ENCODE results near the gene SMIM44.
A peak's percentile ranks its signal among the peaks of the same experiment; 100 is the strongest.

The SMIM44 gene

GRCh38 chr19:3503036-3503572, 19.9 kb upstream of the SMIM44 start (continued):
- no peak for TF ChIP-seq RARB (CRISPR knock-in tag; IDR thresholded peaks at IDR 0.05)
- no peak for TF ChIP-seq TOX (CRISPR knock-in tag; IDR thresholded peaks at IDR 0.05; ENCODE audit: borderline replicate concordance)
- TF ChIP-seq ZFP30 (CRISPR knock-in tag; IDR thresholded peaks at IDR 0.05), result no peak
- no peak for TF ChIP-seq ESRRG (CRISPR knock-in tag; IDR thresholded peaks at IDR 0.05)
- TF ChIP-seq CSRNP3 (CRISPR knock-in tag; IDR thresholded peaks at IDR 0.05), result no peak
- TF ChIP-seq TSHZ2 (CRISPR knock-in tag; IDR thresholded peaks at IDR 0.05), result no peak
- TF ChIP-seq BACH2 (CRISPR knock-in tag; IDR thresholded peaks at IDR 0.05; ENCODE audit: borderline replicate concordance), result no peak

- TF ChIP-seq RARB (CRISPR knock-in tag; IDR thresholded peaks at IDR 0.05) (no peak), ZNF70 (CRISPR knock-in tag; IDR thresholded peaks at IDR 0.05) (no peak), ESRRG (CRISPR knock-in tag; IDR thresholded peaks at IDR 0.05) (no peak), PATZ1 (CRISPR knock-in tag; IDR thresholded peaks at IDR 0.05; ENCODE audit: borderline replicate concordance) (no peak), OSR1 (CRISPR knock-in tag; IDR thresholded peaks at IDR 0.05) (no peak), BACH2 (CRISPR knock-in tag; IDR thresholded peaks at IDR 0.05; ENCODE audit: borderline replicate concordance) (no peak), ARNTL (CRISPR knock-in tag; IDR thresholded peaks at IDR 0.05; ENCODE audit: borderline replicate concordance, low read depth) (no peak), ZFP30 (CRISPR knock-in tag; IDR thresholded peaks at IDR 0.05) (no peak), TOX (CRISPR knock-in tag; IDR thresholded peaks at IDR 0.05; ENCODE audit: borderline replicate concordance) (no peak), ZFP3 (CRISPR knock-in tag; IDR thresholded peaks at IDR 0.05) (no peak), GLIS3 (CRISPR knock-in tag; IDR thresholded peaks at IDR 0.05) (no peak), TCF4 (CRISPR knock-in tag; IDR thresholded peaks at IDR 0.05; ENCODE audit: borderline replicate concordance) (no peak), PPARA (CRISPR knock-in tag; IDR thresholded peaks at IDR 0.05; ENCODE audit: borderline replicate concordance) (no peak), ZC3H10 (CRISPR knock-in tag; IDR thresholded peaks at IDR 0.05) (no peak), CSDC2 (CRISPR knock-in tag; IDR thresholded peaks at IDR 0.05) (no peak), SNAI2 (CRISPR knock-in tag; IDR thresholded peaks at IDR 0.05) (no peak), ISL1 (CRISPR knock-in tag; IDR thresholded peaks at IDR 0.05) (no peak), ZNF8 (CRISPR knock-in tag; IDR thresholded peaks at IDR 0.05) (no peak), CREB5 (CRISPR knock-in tag; IDR thresholded peaks at IDR 0.05; ENCODE audit: low read depth) (no peak), CSRNP3 (CRISPR knock-in tag; IDR thresholded peaks at IDR 0.05) (no peak)
- no peak for ATAC-seq
Observed at GRCh38 chr19:3501780-3502179, 18.5 kb upstream of the SMIM44 start.

- TF ChIP-seq BACH2 (CRISPR knock-in tag; IDR thresholded peaks at IDR 0.05; ENCODE audit: borderline replicate concordance), result no peak
- no peak for TF ChIP-seq ESRRG (CRISPR knock-in tag; IDR thresholded peaks at IDR 0.05)
- no peak for TF ChIP-seq ARNTL (CRISPR knock-in tag; IDR thresholded peaks at IDR 0.05; ENCODE audit: borderline replicate concordance, low read depth)
- no peak for TF ChIP-seq PATZ1 (CRISPR knock-in tag; IDR thresholded peaks at IDR 0.05; ENCODE audit: borderline replicate concordance)
- peak; percentile 96 for ATAC-seq
Observed at GRCh38 chr19:3500429-3501101, 17.3 kb upstream of the SMIM44 start, which contains the start of gene DOHH. Gene DOHH, minus strand, starts transcription at chr19:3500674. Its CDS starts 3,860 bp downstream, at chr19:3496814.

All from SK-N-SH treated with all-trans-retinoic acid at 6 μM for 48 hours (cell line).